Parathyroid adenoma (tissue), 2 donors: ENCODE data around the gene KCNK10.

Source experiments
- H2AFZ ChIP-seq: fragments of 300-600 bp; sonication (generic); one replicate; pipeline ENCODE4 v1.7.0; 2017; ENCODE audit warnings: antibody characterized with exemption, mild to moderate bottlenecking
- H3K27ac ChIP-seq: fragments of 300-600 bp; sonication (generic); one replicate; pipeline ENCODE4 v1.7.0; 2017
- H3K27me3 ChIP-seq: fragments of 300-600 bp; sonication (generic); one replicate; pipeline ENCODE4 v1.7.0; 2017; ENCODE audit warnings: low read length; ENCODE audit not compliant: control insufficient read depth, insufficient read depth
- H3K36me3 ChIP-seq: fragments of 300-600 bp; sonication (generic); one replicate; pipeline ENCODE4 v1.7.0; 2017; ENCODE audit warnings: low read length; ENCODE audit not compliant: control insufficient read depth, insufficient read depth
- H3K4me1 ChIP-seq: fragments of 300-600 bp; sonication (generic); one replicate; pipeline ENCODE4 v1.7.0; 2017; ENCODE audit warnings: control low read depth
- H3K4me2 ChIP-seq: fragments of 300-600 bp; sonication (generic); one replicate; pipeline ENCODE4 v1.7.0; 2017; ENCODE audit warnings: low read length
- H3K4me3 ChIP-seq: fragments of 300-600 bp; sonication (generic); one replicate; pipeline ENCODE4 v1.7.0; 2017; ENCODE audit warnings: low read depth, low read length
- H3K79me2 ChIP-seq: fragments of 300-600 bp; sonication (generic); one replicate; pipeline ENCODE4 v1.7.0; 2017; ENCODE audit warnings: control low read depth
- H3K9ac ChIP-seq: fragments of 300-600 bp; sonication (generic); one replicate; pipeline ENCODE4 v1.7.0; 2017; ENCODE audit warnings: mild to moderate bottlenecking
- H3K9me3 ChIP-seq: fragments of 300-600 bp; sonication (generic); one replicate; pipeline ENCODE4 v1.7.0; 2017; ENCODE audit warnings: low read length; ENCODE audit not compliant: control insufficient read depth
- CTCF ChIP-seq: fragments of 300-600 bp; sonication (generic); IDR thresholded peaks from one replicate; pipeline ENCODE4 v1.7.0; 2017; ENCODE audit warnings: antibody characterized with exemption, mild to moderate bottlenecking
- donor health status: primary hyperparathyroidism.

KCNK10 gene

DNA sequence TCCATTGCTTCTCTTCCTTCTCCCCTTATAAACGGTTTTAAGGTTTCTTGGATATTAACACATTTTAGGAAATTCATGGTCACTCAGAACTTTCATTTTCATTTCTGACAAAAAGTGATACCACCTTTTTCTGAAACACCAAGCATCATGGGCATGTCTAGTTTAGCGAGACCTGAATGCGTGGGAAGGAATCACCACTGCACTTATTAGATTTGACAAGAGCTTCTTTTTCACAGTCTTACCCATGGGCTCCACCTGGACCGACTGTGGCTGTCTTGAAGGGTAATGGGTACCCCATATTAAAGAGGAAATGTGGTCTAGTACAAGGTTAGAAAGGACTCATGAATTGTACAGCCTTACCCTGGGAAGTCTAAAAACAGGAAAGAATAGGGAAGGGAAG, 95.4 kb downstream of the KCNK10 start:
- Histone ChIP-seq H3K9me3 (no peaks in the 10 kb centered on the region), H2AFZ (no peak overlapping the region), H3K79me2 (no peaks in the 10 kb centered on the region), H3K9ac (no peak overlapping the region), H3K36me3 (no peaks in the 10 kb centered on the region), H3K27me3 (no peaks in the 10 kb centered on the region), H3K4me2 (no peak overlapping the region), H3K27ac (no peak overlapping the region), H3K4me1 (no peaks in the 10 kb centered on the region), H3K4me3 (no peak overlapping the region)
- TF ChIP-seq CTCF = no peak

DNA sequence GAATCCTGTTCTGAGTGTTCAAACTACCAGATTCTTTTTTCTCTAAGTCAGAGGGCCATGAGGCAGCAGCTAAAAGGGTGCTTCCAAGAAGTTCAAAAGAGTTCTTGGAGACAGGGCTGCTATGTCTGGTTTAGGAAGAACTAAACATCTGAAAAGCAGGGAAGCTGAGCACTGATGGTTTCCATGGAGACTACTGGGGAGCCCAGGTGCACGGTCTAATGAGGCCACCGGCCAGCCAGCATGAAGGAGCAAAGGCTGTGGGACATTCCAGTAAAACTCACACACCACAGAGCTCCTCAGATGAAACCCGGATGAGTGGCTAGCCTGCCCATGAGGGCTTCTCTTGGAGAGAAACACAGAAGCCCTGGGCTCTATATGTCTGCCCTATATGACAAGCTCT, 97.3 kb downstream of the KCNK10 start:
- no peak overlapping the region for H3K27ac ChIP-seq
- H3K79me2 ChIP-seq = no peaks in the 10 kb centered on the region
- no peaks in the 10 kb centered on the region for H3K36me3 ChIP-seq
- no peak overlapping the region for H3K4me2 ChIP-seq
- no peak overlapping the region for H3K9ac ChIP-seq
- H3K4me3 ChIP-seq = no peak overlapping the region
- H3K27me3 ChIP-seq = no peaks in the 10 kb centered on the region
- no peak for TF ChIP-seq CTCF
- H3K4me1 ChIP-seq = no peaks in the 10 kb centered on the region
- no peak overlapping the region for H2AFZ ChIP-seq
- no peaks in the 10 kb centered on the region for H3K9me3 ChIP-seq

- Histone ChIP-seq H3K4me1 (no peaks in the 10 kb centered on the region), H3K79me2 (no peaks in the 10 kb centered on the region), H3K36me3 (no peaks in the 10 kb centered on the region), H3K27ac (no peak overlapping the region), H3K9ac (no peak overlapping the region), H3K4me3 (no peak overlapping the region), H3K27me3 (no peaks in the 10 kb centered on the region), H3K4me2 (no peak overlapping the region), H3K9me3 (no peaks in the 10 kb centered on the region), H2AFZ (no peak overlapping the region)
- TF ChIP-seq CTCF = no peak
These were observed 104.8 kb downstream of the KCNK10 start for GRCh38 chr14:88218119-88218915.

DNA sequence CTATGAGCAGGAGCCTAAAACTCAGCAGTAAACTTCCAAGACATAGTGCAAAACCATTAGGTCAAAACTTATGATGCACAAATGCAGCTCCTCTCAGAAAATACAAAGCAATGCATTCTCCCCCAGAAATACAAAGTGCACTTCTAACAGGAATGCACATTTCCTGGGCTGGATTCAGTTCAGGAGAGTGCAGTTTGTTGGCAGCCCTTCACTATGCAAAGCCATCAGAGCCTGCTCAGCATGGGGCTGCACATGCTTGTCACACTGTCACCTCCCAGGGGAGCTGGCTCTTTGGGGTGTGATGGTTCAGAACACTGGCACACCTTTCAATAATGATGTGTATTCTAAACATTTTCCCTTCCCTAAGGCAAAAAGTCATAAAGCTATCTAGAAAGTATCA, 110.4 kb downstream of the KCNK10 start:
- H3K4me1 ChIP-seq = no peaks in the 10 kb centered on the region

More for the DNA sequence above, 110.4 kb downstream of the KCNK10 start:
- no peaks in the 10 kb centered on the region for H3K79me2 ChIP-seq
- H3K9ac ChIP-seq = no peak overlapping the region
- no peaks in the 10 kb centered on the region for H3K9me3 ChIP-seq
- no peak for TF ChIP-seq CTCF
- no peak overlapping the region for H2AFZ ChIP-seq
- H3K27ac ChIP-seq = no peak overlapping the region
- no peaks in the 10 kb centered on the region for H3K27me3 ChIP-seq
- H3K4me2 ChIP-seq = no peak overlapping the region
- no peak overlapping the region for H3K4me3 ChIP-seq
- H3K36me3 ChIP-seq = no peaks in the 10 kb centered on the region
